ENCODE data around the gene VAC14.

GRCh38 chr16:70743791-70744190 is 57.2 kb downstream of the VAC14 start:
- TF ChIP-seq, protein P1, sequence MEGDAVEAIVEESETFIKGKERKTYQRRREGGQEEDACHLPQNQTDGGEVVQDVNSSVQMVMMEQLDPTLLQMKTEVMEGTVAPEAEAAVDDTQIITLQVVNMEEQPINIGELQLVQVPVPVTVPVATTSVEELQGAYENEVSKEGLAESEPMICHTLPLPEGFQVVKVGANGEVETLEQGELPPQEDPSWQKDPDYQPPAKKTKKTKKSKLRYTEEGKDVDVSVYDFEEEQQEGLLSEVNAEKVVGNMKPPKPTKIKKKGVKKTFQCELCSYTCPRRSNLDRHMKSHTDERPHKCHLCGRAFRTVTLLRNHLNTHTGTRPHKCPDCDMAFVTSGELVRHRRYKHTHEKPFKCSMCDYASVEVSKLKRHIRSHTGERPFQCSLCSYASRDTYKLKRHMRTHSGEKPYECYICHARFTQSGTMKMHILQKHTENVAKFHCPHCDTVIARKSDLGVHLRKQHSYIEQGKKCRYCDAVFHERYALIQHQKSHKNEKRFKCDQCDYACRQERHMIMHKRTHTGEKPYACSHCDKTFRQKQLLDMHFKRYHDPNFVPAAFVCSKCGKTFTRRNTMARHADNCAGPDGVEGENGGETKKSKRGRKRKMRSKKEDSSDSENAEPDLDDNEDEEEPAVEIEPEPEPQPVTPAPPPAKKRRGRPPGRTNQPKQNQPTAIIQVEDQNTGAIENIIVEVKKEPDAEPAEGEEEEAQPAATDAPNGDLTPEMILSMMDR (conservative IDR thresholded peaks at IDR 0.05; ENCODE audit: low read depth, low read length), result no peak
- no peak for TF ChIP-seq EZH2 (IDR thresholded peaks at IDR 0.05; ENCODE audit: low read length, unreplicated experiment)
